Stimulated activated CD4-positive, alpha-beta T cell treated with anti-CD3 and anti-CD28 coated beads, Interleukin-1b, Interleukin-23, amount 100 ng/mL, for 4 hours (primary cell): Measurements from ENCODE around the gene WIPF3.

ENCODE experiments used
- DNase-seq, 2 donors: peaks; one replicate each; pipeline ENCODE4 v3.0.0-alpha.2; 2020; ENCODE audit warnings: low read depth in 2 of 2

Gene WIPF3

GRCh38 chr7:29809533-29810155 lies 3.3 kb downstream of the WIPF3 start:
- DNase-seq: no peak

GRCh38 chr7:29810297-29810696 lies 4.0 kb downstream of the WIPF3 start:
- no peak for DNase-seq

DNA sequence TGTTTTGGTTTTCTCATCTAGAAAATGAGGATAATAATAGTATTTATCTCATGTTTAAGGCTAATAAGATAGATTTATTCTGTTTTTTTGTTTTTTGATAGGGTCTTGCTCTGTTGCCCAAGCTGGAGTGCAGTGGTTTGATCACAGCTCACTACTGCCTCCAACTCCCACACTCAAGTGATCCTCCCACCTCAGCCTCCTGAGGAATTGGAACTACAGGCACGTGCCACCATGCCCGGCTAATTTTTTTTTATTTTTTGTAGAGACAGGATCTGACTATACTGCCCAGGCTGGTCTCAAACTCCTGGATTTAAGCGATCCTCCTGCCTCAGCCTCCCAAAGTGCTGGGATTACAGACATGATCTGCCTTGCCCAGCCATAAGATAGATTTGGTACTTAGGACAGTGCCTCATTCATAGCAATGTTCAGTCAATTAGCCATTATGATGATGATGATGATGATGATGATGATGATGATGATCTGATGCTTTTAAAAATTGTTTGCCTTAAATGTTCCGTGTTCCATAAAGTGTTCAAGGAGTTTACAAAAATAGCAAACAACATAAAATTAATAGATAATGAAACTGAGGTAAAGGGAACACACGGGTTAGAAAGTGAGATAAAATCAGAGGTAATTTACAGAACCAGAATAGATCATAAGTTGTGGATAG lies 4.6 kb downstream of the WIPF3 start:
- DNase-seq: no peak

DNA sequence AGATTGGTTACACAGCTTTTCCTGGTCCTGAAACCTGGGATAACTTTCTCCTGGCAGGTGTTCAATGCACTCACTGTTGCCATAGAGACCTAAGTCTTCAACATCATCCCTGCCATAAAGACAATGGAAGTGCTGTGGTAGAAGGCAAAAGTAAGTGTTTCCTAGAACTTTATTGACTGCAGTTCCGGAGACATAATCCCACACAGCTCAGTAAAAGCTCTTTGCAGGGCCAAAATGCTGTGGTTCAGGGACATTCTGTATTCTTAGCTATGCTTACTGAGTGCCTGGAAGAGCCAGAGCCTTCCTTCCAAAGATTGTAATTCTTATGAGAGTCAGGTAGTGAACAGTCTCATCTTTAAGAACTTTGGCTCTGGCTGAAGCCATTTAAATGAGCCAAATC lies 5.3 kb downstream of the WIPF3 start:
- no peak for DNase-seq

DNA sequence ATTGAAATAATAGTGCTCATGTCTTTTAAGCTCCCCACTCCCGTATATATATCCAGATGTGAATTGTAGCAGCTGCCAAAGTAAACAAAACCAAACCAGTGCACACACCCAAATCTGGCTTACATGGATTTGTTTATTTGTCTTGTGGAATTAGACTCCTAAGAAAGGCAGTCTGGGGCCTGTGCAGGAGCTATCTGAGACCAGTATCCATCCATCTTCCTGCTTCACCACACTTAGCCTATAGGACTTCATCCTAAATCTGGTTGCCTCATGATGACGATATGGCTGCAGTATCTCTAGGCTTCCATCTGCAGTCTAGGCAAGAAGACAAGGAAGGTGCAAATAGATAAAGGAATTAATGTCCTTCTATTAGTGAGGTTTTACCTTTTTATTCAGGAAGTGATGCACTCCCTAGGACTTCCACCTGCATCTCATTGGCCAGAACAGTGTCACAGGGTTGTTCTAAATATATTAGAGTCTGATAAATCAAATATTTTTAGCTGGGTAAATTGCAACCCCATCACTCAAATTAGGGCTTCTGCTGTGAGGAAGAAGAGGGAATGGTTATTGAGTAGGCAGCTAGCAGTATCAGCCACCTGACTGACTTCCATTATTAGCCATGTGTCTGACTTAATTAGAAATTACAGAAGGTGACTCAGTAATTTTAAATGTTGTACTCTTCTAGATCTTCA lies 6.0 kb downstream of the WIPF3 start:
- no peak for DNase-seq

GRCh38 chr7:29815181-29816105 lies 9.1 kb downstream of the WIPF3 start:
- DNase-seq: no peak

- DNase-seq: no peak
Measured at GRCh38 chr7:29818308-29818707, 12.0 kb downstream of the WIPF3 start.

DNA sequence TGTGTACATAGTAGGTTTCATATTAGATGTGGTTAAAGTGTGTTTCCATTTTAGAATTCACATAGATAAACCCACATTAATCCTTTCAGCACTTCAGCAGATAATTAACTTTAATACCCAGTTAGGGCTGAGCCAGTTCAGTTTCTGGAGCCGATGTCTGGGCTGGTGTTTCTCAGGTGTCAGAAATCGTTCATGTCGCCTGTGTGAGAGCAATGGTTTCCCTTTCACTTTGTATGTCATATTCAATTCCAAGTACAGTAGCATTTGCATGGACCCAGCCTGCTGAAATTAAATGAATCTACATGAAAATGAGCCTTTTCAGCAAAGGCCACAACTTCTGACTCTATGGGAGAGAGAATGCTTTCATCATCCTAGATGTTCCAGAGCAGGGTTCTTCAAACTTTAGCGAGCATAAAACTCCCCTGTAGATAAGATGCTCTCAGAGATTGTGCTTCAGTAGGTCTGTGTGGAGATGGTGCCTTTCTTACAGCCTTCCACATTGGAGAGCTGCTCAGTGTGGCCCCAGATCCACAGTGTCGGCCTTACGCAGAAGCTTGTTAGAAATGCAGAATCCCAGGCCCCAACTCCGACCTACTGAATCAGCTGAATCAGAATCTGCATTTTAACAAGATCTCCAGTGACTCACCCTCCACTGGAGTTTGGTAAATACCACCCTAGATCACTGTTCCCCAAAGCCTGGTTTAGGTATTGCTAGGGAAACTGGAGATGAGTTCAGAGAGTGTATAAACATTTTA lies 19.6 kb downstream of the WIPF3 start:
- DNase-seq: no peak

GRCh38 chr7:29826530-29826822 lies 20.2 kb downstream of the WIPF3 start:
- DNase-seq: no peak

GRCh38 chr7:29826904-29827303 lies 20.6 kb downstream of the WIPF3 start:
- DNase-seq: no peak

- no peak for DNase-seq
Measured at GRCh38 chr7:29831705-29832104, 25.4 kb downstream of the WIPF3 start.

GRCh38 chr7:29833929-29834328 lies 27.6 kb downstream of the WIPF3 start:
- no peak for DNase-seq

- no peak for DNase-seq
Measured at GRCh38 chr7:29835718-29836117, 29.4 kb downstream of the WIPF3 start.

GRCh38 chr7:29839302-29839701 lies 33.0 kb downstream of the WIPF3 start:
- no peak for DNase-seq

DNA sequence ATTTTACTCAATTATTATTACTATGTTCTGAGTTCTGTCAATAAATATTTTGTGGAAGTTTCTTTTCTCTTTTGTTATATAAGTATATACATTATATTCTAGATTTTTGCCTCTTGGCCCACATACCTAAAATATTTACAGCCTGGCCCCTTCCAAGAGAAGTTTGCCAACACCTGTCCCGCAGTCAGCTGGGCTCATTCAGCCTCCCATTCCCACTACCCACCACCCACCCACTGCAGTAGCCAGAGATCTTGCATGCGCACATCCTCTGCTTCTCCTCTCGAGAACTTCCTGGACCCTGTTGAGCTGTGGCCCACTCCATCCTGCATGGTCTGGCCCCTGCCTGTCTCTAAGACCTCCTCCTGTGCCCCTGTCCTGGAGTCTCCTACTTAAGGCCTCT lies 33.6 kb downstream of the WIPF3 start:
- no peak for DNase-seq

GRCh38 chr7:29840701-29841100 lies 34.4 kb downstream of the WIPF3 start:
- DNase-seq: no peak

DNA sequence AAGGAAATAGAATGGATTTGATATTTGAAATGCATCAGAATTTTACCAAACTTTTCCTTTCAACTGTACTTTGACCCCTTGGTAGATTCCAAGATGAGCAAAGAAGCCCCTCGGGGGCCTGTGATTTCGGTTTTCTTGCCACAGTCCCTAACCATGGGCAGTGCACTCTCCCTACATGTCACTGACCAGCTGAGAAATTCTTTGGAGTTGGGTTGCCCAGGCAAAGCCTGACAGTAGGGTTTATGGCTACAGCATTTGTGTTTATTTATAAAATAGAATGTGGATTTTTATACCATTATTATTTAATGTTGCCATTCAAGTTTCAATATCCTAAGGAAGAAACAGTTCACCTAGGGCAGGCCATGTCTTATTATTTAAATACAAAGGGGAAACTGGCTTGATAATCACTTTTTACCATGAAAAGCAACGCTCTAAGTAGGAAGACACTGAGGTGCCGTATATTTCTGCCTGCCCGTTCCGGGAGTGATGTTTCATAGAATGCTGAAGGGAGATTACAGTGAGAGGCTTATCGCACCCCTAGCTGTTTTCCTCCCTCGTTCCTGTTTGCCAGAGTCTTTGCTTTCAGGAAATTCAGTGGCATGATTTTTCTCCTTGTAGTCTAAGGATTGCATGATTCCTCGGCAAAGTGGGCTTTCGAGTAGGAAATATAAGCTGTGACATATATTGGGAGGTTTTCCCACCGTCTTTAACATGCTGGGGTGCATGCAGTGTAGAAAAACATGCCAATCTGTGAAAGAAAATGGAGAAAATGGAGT lies 35.8 kb downstream of the WIPF3 start:
- no peak for DNase-seq

DNA sequence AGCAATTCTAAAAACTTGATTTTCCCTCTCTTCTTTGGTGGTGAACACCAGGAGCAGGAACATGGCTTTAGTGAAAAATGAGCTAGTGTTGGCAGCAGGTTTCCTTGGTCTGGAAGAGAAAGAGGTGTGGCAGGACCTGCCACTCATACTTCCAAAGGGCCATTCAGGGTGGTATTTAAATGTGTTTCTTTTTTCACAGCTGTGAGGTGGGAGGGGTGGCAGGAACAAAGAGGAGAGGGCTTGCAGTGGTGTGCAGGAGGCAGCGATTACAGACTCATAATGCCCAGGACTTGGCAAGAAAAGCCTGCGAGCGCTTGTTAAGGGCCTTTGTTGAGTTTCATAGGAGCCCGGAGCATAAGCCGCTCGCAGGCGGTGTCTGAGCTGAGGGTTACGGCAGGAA lies 36.8 kb downstream of the WIPF3 start:
- no peak for DNase-seq

GRCh38 chr7:29843726-29844125 lies 37.4 kb downstream of the WIPF3 start:
- DNase-seq: no peak

GRCh38 chr7:29844559-29844958 lies 38.3 kb downstream of the WIPF3 start:
- no peak for DNase-seq

GRCh38 chr7:29847496-29847895 lies 41.2 kb downstream of the WIPF3 start:
- no peak for DNase-seq
